Mammary epithelial cell (primary cell): ENCODE measurements around the gene PPM1G.

Experiments used
- EZH2 ChIP-seq: IDR thresholded peaks from 2 replicates; pipeline ENCODE4 v1.6.1; 2012; ENCODE audit warnings: low read length, inconsistent platforms, borderline replicate concordance
- TF ChIP-seq, protein P1 (sequence below), 2 donors: IDR thresholded peaks in 1 of 2; conservative IDR thresholded peaks in 1 of 2; 2 replicates each; pipeline ENCODE4 v1.5.1; 2011 to 2012; ENCODE audit warnings: inconsistent platforms in 2 of 2, low read length in 2 of 2, mild to moderate bottlenecking in 2 of 2, control low read depth in 1 of 2, low read depth in 1 of 2; ENCODE audit not compliant: insufficient read depth in 1 of 2; ENCODE audit errors: extremely low read depth in 1 of 2

DNA sequence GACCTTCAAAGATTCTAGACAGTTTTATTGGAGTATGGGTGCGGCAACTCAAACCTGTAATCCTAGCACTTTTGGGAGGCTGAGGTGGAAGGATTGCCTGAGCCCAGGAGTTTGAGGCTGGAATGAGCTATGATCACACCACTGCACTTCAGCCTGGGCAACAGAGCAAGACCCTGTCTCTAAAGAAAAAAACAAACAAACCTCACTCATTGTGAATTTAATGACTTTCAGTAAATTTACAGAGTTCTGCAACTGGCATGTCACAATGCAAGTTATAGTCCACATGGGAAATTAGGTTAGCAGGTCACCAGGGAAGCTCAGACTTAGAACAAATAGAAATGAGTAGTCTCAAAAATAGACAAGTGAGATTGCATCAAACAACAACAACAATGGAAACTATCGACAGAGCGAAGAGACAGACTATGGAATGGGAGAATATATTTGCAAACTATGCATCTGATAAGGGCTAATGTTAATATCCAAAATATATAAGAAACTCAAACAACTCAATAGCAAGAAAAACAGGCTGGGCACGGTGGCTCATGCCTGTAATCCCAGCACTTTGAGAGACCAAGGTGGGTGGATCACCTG lies 12.4 kb upstream of the PPM1G start:
- TF ChIP-seq, protein P1, sequence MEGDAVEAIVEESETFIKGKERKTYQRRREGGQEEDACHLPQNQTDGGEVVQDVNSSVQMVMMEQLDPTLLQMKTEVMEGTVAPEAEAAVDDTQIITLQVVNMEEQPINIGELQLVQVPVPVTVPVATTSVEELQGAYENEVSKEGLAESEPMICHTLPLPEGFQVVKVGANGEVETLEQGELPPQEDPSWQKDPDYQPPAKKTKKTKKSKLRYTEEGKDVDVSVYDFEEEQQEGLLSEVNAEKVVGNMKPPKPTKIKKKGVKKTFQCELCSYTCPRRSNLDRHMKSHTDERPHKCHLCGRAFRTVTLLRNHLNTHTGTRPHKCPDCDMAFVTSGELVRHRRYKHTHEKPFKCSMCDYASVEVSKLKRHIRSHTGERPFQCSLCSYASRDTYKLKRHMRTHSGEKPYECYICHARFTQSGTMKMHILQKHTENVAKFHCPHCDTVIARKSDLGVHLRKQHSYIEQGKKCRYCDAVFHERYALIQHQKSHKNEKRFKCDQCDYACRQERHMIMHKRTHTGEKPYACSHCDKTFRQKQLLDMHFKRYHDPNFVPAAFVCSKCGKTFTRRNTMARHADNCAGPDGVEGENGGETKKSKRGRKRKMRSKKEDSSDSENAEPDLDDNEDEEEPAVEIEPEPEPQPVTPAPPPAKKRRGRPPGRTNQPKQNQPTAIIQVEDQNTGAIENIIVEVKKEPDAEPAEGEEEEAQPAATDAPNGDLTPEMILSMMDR (conservative IDR thresholded peaks at IDR 0.05 in 1 of 2, IDR thresholded peaks at IDR 0.05 in 1 of 2; ENCODE audit: extremely low read depth in 1 of 2, insufficient read depth in 1 of 2, low read depth in 1 of 2, low read length in 2 of 2), result no peak
- no peak for TF ChIP-seq EZH2
